Central memory CD8-positive, alpha-beta T cell (primary cell): Measurements from ENCODE around the gene DCLRE1A.
A peak's percentile ranks its signal among the peaks of the same experiment; 100 is the strongest.

ENCODE experiments used
- ATAC-seq: fragments of 150-1000 bp; cut with Tn5 transposase; replicated peaks from 2 replicates; pipeline ENCODE4 v1.10.0; 2022; ENCODE audit warnings: mild to moderate bottlenecking, moderate FRiP score, moderate number of reproducible peaks; ENCODE audit not compliant: poor library complexity, severe bottlenecking; ENCODE audit errors: extremely low read depth
- DNase-seq, 2 donors: peaks; one replicate each; pipeline ENCODE4 v3.0.0; 2021; ENCODE audit warnings: low spot score in 2 of 2
- H3K27ac Mint-ChIP-seq: one replicate; pipeline ENCODE4 v1.8.0; 2022; ENCODE audit warnings: low read depth, mild to moderate bottlenecking, moderate library complexity, mixed read lengths
- H3K27me3 Mint-ChIP-seq: one replicate; pipeline ENCODE4 v1.8.0; 2022; ENCODE audit warnings: mixed read lengths
- H3K36me3 Mint-ChIP-seq: one replicate; pipeline ENCODE4 v1.8.0; 2022; ENCODE audit warnings: mild to moderate bottlenecking, moderate library complexity, mixed read lengths; ENCODE audit not compliant: insufficient read depth
- H3K4me1 Mint-ChIP-seq: one replicate; pipeline ENCODE4 v1.8.0; 2022; ENCODE audit warnings: mixed read lengths
- H3K4me3 Mint-ChIP-seq: one replicate; pipeline ENCODE4 v1.8.0; 2022; ENCODE audit warnings: mild to moderate bottlenecking, moderate library complexity, mixed read lengths
- H3K9me3 Mint-ChIP-seq: one replicate; pipeline ENCODE4 v1.8.0; 2022; ENCODE audit warnings: mixed read lengths

Gene DCLRE1A

DNA sequence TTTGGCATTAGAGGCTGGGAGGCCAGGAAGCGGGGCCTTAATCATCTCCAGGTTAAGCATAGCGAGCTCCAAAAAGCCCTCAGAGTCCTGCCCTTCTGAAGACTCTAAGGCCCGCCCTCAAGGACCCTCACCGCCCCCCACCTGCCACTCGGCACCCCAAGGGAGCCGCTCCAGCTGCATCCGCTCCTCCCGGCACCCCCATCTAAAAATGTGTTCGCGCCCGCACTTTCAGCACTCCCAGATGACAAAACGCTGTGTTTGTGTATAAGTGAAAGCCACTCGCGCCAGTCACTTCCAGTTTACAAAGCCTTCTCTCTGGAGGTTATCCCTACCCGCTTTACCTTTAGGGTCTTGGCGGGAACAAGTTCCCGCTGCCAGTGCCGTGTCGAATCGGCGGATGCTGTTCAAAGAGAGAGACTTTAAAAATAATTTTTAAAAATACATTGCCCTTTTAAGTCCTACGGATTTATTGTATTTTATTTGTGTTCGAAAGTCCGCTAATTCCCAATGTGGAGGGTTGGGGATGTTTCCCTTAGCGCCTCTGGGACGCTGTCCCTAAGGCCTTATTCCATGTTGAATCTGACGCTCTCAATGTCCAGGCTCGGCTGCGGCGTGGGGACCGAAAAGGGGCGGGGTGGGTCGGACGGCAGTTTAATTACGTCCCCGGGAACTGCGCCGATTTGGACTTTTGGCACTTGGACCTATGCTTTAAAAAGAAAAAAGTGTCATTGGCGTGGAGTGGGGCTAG, at the start of gene DCLRE1A, which contains the start of gene NHLRC2:
TSS of gene DCLRE1A (minus strand) at position 70 of the 748 bp plus-strand sequence. CDS start 900 bp downstream, outside the sequence.
TSS of gene NHLRC2 (plus strand) at position 649 of the 748 bp plus-strand sequence. CDS start 212 bp downstream, outside the sequence.
- H3K4me1 Mint-ChIP-seq = peaks cover 40% of the 10 kb centered on the region
- DNase-seq (peak; percentile 37 to 52), ATAC-seq (peak; percentile 45)
- peaks cover 19% of the 10 kb centered on the region for H3K36me3 Mint-ChIP-seq
- H3K27me3 Mint-ChIP-seq = no peaks in the 10 kb centered on the region
- peak within 1 kb of the TSS; percentile 97 for H3K4me3 Mint-ChIP-seq
- no peaks in the 10 kb centered on the region for H3K9me3 Mint-ChIP-seq
- H3K27ac Mint-ChIP-seq = peak within 1 kb of the TSS; percentile 97

DNA sequence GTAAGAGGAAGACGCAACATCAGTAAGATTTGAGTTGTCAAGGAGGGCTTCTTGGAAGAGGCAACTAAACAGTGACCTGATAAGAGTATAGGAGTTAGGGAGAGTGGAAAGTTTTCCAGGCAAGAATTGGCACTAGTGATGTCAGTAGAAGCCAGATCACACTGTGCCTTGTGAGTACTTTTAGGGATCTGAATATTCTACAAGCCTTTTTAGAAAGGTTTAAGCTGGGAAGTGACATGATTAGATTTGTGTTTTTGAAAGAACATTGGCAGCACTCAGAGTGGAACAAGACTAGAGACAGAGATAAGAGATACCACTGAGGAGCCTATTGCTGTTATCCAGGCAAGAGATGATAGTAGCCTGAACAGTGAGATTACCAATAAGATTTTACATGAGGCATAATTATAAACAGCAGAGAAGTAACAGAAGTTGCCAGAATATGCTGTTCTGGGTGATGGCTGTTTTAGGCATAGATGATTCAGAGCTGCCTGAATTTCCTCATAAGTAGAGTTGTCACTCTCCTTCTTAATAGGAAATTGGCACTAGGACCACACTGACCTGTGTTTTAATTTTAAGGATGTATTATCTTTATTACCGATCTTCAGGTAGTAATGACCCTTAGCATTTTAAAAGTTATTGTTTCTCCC, 46.2 kb upstream of the DCLRE1A start:
- H3K4me3 Mint-ChIP-seq = no peak overlapping the region
- H3K4me1 Mint-ChIP-seq = no peaks in the 10 kb centered on the region
- peaks cover 34% of the 10 kb centered on the region for H3K36me3 Mint-ChIP-seq
- H3K27me3 Mint-ChIP-seq = no peaks in the 10 kb centered on the region
- H3K9me3 Mint-ChIP-seq = no peaks in the 10 kb centered on the region
- peak overlapping the region; percentile 4 for H3K27ac Mint-ChIP-seq
- DNase-seq (no peak), ATAC-seq (no peak)

DNA sequence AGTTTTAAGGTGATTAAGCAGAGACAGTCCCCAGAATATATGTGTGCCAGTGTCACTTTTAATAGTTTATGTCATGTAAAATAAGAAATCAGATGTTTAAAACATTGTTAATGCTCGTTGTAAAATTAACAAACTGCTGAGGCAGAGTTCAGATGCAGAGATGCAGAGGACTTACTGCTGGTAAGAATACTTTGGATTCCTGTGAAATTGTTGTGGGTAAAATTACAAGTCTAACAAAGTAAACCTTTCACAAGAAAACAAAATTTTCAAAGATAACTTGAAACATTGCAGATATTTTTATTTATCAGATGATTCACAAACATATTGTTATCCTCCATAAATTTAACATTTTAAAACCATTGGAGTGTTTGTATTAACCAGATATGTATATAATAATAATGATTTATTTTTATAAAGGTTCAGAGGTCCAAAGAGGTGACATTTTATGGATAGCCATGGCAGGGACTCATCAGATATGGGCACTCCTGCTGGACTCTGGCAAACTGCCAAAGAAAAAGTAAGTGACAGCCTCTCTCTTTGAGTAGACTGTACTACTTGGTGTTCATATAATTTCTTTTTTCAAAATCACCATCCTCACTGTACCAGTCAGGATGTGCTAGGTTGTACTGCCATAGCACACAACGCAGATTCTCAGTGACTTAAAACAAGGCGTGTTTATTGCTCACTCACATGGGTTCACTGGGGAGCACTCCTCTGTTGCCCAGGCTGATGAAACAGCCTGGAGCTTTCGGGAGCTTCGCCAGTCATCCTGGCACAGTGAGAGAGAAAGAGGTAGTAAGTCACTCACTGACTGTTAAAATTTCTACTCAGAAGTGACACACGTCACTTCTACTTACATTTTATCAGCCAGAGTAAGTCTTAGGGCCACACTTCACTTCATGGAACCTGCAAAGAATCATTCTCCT, 44.1 kb upstream of the DCLRE1A start:
- Mint-ChIP-seq H3K36me3 (peaks cover 21% of the 10 kb centered on the region), H3K27me3 (no peaks in the 10 kb centered on the region), H3K27ac (no peak overlapping the region), H3K4me1 (peaks cover 2% of the 10 kb centered on the region), H3K9me3 (no peaks in the 10 kb centered on the region), H3K4me3 (no peak overlapping the region)
- ATAC-seq (no peak), DNase-seq (no peak)

DNA sequence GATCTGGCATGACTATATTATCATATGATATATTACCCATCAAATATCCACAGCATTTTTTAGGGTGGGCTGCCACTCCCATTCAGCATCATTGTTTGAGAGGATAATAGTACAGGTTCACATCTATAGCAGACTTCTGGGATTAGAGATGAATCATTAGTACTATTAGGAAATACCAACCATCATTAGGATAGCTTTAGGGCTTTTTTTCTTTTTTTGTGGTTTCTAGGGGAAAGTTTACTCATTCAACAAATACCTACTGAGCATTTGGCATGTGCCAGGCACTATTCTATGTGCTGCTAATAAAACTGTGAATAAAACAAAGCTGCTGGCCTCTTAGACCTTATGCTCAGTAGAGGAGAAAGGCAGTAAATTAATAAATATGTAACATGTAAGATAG, 41.1 kb upstream of the DCLRE1A start:
- no peak for ATAC-seq
- Mint-ChIP-seq H3K4me3 (no peak overlapping the region), H3K4me1 (peaks cover 11% of the 10 kb centered on the region), H3K27ac (no peak overlapping the region), H3K27me3 (no peaks in the 10 kb centered on the region), H3K9me3 (no peaks in the 10 kb centered on the region), H3K36me3 (peaks cover 17% of the 10 kb centered on the region)
- no peak for DNase-seq

DNA sequence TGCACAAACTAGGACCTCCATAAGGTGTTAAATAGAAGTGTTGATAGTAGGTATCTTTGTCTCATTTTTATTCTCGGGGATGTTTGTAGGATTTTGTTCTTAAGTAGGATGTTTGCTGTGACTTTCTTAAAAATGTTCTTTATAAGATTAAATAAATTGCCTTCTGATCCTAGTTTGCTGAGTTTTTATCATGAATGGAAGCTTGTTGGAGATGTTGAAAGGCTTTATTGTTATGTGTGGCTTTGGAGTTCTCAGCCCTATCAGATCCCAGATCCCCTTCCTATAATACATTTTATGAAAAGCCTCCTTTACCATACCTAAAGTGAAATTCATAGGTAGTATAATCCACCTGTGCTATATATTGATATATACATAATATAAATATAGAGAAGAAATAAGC, 40.7 kb upstream of the DCLRE1A start:
- no peak for ATAC-seq
- Mint-ChIP-seq H3K4me3 (no peak overlapping the region), H3K4me1 (peaks cover 11% of the 10 kb centered on the region), H3K27ac (peak overlapping the region; percentile 14), H3K36me3 (peaks cover 17% of the 10 kb centered on the region), H3K9me3 (no peaks in the 10 kb centered on the region), H3K27me3 (no peaks in the 10 kb centered on the region)
- DNase-seq = no peak

DNA sequence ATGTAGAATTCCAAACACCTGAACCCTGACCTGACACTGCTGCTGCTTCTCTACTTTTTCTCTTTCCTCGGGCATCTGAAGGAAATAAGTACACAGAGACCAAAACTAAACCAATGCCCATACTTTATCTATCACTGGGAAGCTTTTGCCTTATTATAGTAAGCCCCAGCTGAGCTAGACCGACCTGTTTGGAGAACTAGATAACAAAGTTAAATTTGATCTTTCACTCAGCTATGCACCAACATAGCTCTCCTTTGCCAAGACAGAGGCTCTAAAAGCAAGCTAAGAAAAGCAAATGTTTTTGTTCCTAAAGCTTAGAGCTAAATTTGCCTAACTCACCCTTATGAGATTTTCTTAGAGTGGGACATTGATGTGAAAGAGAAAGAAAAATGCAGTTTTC, 39.7 kb upstream of the DCLRE1A start:
- Mint-ChIP-seq H3K36me3 (peaks cover 11% of the 10 kb centered on the region), H3K27me3 (no peaks in the 10 kb centered on the region), H3K4me3 (no peak overlapping the region), H3K4me1 (peaks cover 11% of the 10 kb centered on the region), H3K27ac (no peak overlapping the region), H3K9me3 (no peaks in the 10 kb centered on the region)
- DNase-seq (no peak), ATAC-seq (no peak)

DNA sequence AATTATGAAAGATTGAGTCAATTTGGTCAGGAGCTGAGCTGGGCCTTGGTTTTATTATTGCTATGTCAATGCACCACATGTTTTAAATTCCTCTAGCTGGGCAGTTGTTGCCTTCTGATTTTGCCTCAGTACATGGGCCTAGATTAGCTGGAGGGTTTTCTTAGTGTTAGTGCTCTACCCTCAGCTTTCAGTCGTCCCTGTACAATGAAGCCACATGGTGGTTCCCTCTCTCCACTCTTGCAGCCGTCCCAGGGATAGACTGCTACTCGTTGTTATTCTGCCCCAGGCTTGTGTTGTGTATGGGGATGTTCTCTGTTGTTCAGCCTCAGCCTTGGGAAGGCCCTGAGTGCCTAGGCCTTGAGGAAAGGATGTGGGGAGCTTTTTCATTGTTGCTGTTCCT, 37.6 kb upstream of the DCLRE1A start:
- Mint-ChIP-seq H3K4me1 (peaks cover 11% of the 10 kb centered on the region), H3K36me3 (peaks cover 17% of the 10 kb centered on the region), H3K27me3 (no peaks in the 10 kb centered on the region), H3K27ac (no peak overlapping the region), H3K4me3 (no peak overlapping the region), H3K9me3 (no peaks in the 10 kb centered on the region)
- no peak for ATAC-seq
- DNase-seq = no peak

DNA sequence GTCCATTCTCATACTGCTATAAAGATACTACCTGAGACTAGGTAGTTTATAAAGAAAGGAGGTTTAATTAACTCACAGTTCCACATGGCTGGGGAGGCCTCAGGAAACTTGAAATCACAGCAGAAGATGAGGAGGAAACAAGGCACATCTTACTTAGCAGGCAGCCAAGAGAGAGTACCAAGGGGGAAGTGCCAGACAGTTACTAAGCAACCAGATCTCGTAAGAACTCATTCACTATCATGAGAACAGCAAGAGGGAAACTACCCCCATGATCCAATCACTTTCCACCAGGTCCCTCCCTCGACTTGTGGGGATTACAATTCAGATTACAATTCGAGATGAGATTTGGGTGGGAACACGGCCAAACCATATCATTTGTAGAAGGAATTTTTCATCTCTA, 36.9 kb upstream of the DCLRE1A start:
- Mint-ChIP-seq H3K4me3 (no peak overlapping the region), H3K27ac (peak overlapping the region; percentile 47), H3K9me3 (no peaks in the 10 kb centered on the region), H3K27me3 (no peaks in the 10 kb centered on the region), H3K36me3 (peaks cover 17% of the 10 kb centered on the region), H3K4me1 (peaks cover 11% of the 10 kb centered on the region)
- no peak for ATAC-seq
- DNase-seq = no peak

DNA sequence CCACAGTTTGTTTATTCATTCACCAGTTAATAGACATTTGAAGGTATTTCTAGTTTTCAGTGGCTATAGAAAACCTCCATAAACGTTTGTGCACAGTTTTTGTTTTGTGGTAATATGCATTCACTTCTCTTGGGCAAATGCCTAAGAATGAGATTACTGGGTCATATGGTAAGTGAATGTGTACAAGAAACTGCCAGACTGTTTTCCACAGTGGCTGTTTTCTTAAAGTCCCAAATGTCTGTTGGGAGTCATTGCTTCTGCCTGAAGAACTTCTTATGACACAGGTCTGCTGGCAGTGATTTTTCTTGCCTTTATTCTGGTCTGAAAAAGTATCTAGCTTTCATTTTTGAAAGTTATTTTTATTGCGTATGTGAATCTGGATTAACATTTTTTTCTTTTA, 36.0 kb upstream of the DCLRE1A start:
- Mint-ChIP-seq H3K27me3 (no peaks in the 10 kb centered on the region), H3K4me1 (peaks cover 11% of the 10 kb centered on the region), H3K36me3 (peaks cover 17% of the 10 kb centered on the region), H3K4me3 (no peak overlapping the region), H3K27ac (no peak overlapping the region), H3K9me3 (no peaks in the 10 kb centered on the region)
- ATAC-seq (no peak), DNase-seq (no peak)

DNA sequence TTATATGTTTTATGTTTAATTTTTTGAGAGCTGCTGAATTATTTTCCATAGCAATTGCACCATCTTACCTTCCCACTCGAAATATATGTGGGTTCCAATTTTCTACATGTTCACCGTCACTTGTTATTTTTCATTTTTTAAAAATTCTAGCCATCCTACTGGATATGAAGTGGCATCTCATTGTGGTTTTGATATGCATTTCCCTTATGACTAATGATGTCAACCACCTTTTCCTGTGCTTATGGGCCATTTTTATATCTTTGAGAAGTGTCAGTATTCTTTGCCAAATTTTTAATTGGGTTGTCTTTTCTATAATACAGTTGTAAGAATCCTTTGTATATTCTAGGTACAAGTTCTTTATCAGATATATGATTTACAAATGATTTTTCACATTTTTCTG, 28.4 kb upstream of the DCLRE1A start:
- H3K4me3 Mint-ChIP-seq = peak overlapping the region; percentile 29
- peaks cover 19% of the 10 kb centered on the region for H3K36me3 Mint-ChIP-seq
- H3K9me3 Mint-ChIP-seq = no peaks in the 10 kb centered on the region
- ATAC-seq = peak; percentile 40
- DNase-seq = no peak
- peaks cover 15% of the 10 kb centered on the region for H3K4me1 Mint-ChIP-seq
- H3K27me3 Mint-ChIP-seq = no peaks in the 10 kb centered on the region
- H3K27ac Mint-ChIP-seq = no peak overlapping the region

DNA sequence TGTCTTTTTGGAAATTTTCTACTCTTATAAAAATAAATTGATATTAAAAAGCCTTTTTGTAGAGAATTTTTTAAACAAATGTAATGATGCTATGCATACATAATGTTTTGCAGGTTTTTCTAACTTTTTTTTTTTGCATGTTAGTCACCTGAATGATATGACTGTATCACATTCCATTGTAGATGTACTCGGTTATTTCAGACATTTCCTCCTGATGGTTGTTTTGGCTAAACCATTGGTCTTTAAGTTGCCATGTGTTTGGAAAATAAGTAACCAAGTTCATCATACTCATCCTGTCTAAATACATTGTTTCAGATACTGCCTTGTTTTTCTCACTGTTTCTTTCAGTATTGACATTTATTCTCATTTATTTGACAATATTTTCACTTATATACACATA, 26.4 kb upstream of the DCLRE1A start:
- no peaks in the 10 kb centered on the region for H3K27me3 Mint-ChIP-seq

DNA sequence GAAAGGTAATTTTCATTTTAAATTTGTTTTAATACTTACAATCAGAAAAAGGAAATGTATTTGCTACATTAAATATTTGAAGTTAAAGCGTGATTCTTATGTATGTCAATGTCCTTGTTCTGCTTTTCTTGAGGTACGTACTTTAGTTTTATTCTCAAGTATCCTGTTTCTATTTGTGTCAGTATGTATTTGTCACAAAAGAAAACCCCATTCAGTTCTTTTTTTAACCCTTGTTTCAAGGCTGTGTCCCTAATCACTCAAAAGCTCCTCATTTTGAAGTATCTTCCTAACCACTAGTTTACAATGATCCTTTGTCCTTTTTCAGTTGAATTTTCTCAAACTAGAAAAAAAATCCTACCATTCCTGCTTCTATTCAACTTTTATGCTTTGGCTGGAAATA, 25.8 kb upstream of the DCLRE1A start:
- Mint-ChIP-seq H3K27me3 (no peaks in the 10 kb centered on the region), H3K36me3 (peaks cover 18% of the 10 kb centered on the region), H3K9me3 (no peaks in the 10 kb centered on the region), H3K4me3 (no peak overlapping the region), H3K27ac (no peak overlapping the region), H3K4me1 (peaks cover 25% of the 10 kb centered on the region)
- ATAC-seq (no peak), DNase-seq (no peak)

More for the DNA sequence above, 26.4 kb upstream of the DCLRE1A start:
- Mint-ChIP-seq H3K36me3 (peaks cover 19% of the 10 kb centered on the region), H3K4me3 (no peak overlapping the region), H3K27ac (no peak overlapping the region), H3K4me1 (peaks cover 20% of the 10 kb centered on the region), H3K9me3 (no peaks in the 10 kb centered on the region)
- DNase-seq (no peak), ATAC-seq (no peak)
